HTR-8/SVneo (cell line): ENCODE results near the gene CACNA1D.

Source experiments
- DNase-seq: peaks from one replicate; pipeline ENCODE4 v3.0.0; 2011; ENCODE audit warnings: low spot score, mixed read lengths; ENCODE audit not compliant: insufficient read length
- FAIRE-seq: peaks from 2 replicates; lab custom pipeline; 2011; peaks lifted over from hg19 to GRCh38; lab: Jason Lieb, UNC

The CACNA1D gene

DNA sequence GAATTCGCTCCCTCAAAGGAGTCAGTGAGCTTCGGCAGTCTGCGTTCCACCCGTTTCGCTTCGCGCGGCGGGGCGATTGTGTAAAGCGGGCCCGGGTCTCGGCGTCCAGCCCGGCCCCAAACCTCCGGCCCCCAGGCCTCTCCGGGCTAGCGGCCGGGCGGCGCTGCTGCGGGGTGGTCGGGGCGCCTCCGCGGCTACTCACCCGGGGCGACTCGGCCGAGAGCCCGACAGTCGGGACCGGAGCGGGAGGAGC lies 351.4 kb downstream of the CACNA1D start:
- FAIRE-seq (no peak), DNase-seq (no peak)

- no peak for FAIRE-seq
- DNase-seq: peak; percentile 48
Observed at GRCh38 chr3:53846134-53846850, 351.9 kb downstream of the CACNA1D start, which contains the start of the genes CHDH and IL17RB. TSS of gene CHDH (minus strand) at chr3:53846419. CDS start at chr3:53824008, 22,411 bp downstream. TSS of gene IL17RB (plus strand) at chr3:53846568. CDS start at chr3:53846589, 21 bp downstream.

- DNase-seq (no peak), FAIRE-seq (no peak)
Observed at GRCh38 chr3:53846851-53847155, 352.4 kb downstream of the CACNA1D start.

DNA sequence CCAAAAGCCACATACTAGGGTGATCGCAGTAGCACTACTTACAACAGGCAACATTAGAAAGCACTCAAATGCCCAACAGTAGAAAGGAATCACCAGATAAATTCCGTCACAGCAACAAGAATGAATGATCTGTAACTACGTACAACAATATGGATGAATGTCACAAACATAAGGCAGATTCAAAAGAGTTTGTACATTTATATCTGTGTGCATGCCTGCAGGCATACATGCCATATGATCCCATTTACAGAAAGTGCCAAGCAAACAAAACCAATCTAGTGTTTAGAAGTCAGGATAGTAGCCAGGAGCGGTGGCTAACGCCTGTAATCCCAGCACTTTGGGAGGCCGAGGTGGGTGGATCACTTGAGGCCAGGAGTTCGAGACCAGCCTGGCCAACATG lies 355.5 kb downstream of the CACNA1D start:
- DNase-seq (no peak), FAIRE-seq (no peak)

DNA sequence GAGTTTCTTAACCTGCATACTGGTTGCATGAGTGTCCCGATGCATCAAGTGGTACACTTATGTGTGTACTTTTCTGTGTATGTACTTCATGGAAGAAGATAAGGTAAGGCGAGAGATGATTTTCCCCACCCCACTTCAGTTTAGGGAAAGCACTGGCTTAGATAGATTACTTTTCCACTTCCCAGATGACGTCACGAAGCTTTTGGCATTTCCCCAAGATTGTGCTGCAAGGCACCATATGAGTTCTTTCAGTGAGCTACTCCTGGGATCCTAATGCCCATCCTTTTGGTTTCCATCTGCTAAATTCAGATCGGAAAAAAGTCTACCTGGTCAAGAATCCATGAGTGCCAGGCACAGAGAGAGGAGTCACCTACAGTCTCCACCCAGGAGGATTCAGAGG lies 356.5 kb downstream of the CACNA1D start:
- no peak for DNase-seq

DNA sequence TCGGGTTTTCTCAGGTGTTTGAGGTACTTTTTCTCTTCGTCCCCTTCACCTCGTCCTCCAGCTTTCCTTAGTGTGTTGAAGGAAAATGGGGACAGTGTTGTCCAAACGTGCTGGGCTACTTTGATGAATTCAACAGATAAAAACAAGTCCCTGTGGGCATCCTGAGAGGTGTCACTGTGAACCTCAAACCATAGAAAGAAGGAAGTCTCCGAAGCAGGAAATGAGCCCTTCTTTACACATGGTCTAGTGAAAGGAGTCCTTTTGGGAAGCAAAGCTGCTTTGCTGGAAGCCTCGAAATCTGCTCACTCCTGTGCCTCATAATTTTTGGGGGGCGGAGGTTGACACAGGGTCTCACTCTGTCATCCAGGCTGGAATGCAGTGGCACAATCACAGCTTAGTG lies 362.6 kb downstream of the CACNA1D start:
- DNase-seq: no peak
- FAIRE-seq: no peak

More for the DNA sequence above, 356.5 kb downstream of the CACNA1D start:
- no peak for FAIRE-seq

- FAIRE-seq: no peak
Observed at GRCh38 chr3:53858096-53858741, 363.8 kb downstream of the CACNA1D start.

DNA sequence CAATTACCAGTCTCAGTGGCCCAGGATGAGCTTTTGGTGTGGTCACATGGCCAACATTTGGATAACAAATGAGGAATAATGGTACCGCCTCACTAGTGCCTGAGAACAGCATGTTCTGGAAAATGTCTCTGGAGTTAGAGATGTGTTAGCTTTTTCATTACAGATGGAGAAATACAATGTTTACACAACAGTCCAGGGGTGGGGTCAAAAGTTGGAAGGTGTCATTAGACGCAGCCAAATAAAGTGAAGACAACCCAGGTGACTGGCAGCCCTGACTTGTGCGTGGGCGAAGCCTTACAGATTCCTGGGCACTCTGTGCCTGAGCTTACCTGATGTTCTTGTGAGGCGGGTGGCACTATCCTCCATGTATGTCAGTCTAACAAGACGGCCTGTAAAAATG lies 364.8 kb downstream of the CACNA1D start:
- FAIRE-seq: no peak
- DNase-seq: no peak

More at GRCh38 chr3:53858096-53858741, 363.8 kb downstream of the CACNA1D start:
- DNase-seq: no peak

DNA sequence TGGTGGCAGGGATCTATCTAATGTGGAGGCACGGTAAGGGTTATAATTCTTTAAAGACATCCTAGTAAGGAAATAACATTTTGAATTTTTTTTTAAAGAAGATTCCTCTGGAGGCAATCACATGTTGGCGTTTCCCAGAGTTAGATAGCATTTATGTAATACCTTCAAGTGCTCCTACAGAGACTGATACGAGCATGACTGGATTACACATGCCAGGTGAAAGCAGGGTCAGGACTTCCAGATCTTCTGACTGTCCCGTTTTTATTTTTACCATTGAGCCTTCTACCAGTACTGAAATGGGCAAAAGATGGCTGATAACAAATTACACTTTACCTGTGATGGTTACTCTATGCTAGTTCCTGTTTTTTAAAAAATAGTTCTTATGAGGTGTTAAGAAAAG lies 365.8 kb downstream of the CACNA1D start:
- DNase-seq (no peak), FAIRE-seq (no peak)

DNA sequence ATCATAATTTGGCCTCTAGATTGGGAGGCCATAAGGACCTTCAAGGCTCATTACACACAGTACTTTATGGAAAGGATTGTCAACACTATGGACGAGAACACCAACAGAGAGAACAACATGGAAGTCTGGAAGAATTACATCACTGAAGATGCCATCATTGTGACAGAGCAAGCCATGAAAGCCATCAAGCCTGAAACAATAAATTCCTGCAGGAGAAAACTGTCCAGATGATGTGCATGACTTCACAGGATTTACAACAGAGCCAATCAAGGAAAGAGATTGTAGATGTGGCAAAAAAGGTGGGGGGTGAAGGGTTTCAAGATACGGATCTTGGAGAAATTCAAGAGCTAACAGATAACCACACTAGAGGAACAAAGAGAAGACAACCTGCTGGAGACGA lies 367.8 kb downstream of the CACNA1D start:
- no peak for FAIRE-seq

DNA sequence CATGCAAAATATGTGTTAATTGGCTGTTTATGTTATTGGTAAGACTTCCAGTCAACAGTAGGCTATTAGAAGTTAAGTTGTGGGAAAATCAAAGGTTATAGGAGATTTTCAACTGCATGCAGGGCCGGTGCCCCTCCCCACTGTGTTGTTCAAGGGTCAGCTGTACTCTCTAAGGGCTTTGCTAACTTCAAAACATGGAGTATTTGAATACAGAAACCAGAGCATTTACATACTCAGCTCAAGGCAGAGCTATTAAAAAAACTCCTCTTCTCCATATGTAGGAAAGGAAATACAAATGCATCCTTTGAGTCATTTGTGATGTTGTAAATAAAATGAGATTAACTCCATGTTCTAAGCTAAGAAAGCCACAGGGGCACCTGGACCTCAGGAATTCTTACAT lies 368.7 kb downstream of the CACNA1D start:
- no peak for DNase-seq
- FAIRE-seq: no peak

More for the DNA sequence above, 367.8 kb downstream of the CACNA1D start:
- DNase-seq: no peak
